HCT116 (cell line): ENCODE measurements around the gene GEMIN2. TPM values are rescaled to one million over a fixed set of nuclear protein-coding genes. Genes with fewer than 3 reads are reported as not detected.
A peak's percentile ranks its signal among the peaks of the same experiment; 100 is the strongest.
"Not testable (repeated sequence)": the region's sequence is repeated elsewhere in the genome, so short reads cannot be mapped to it uniquely, and the experiment has no call there.

ENCODE experiments used
- ATAC-seq: fragments of 200-7000 bp; cut with Tn5 transposase; 2 replicates; pipeline ENCODE4 v1.9.1; 2020; ENCODE audit warnings: mild to moderate bottlenecking, moderate library complexity
- BruUV-seq: library from RNA; stranded (reverse); fragments of 400-500 nt; replicated peaks from 2 replicates; lab custom pipeline; 2021; lab: Mats Ljungman, UMichigan
- CTCF ChIA-PET: fragments of 300-600 bp; sonication (Branson Sonifier 250); formaldehyde crosslinking; loops from one replicate; lab custom pipeline; 2021; ENCODE audit warnings: antibody characterized with exemption; lab: Charles Lee
- POLR2A ChIA-PET: fragments of 300-600, 350-600 bp; sonication (Branson Sonifier 250); formaldehyde crosslinking; loops from one replicate; lab custom pipeline; 2021; ENCODE audit warnings: antibody characterized with exemption; lab: Charles Lee
- RAD21 ChIA-PET, 2 experiments: fragments of 300-600 bp; sonication (Branson Sonifier 250); formaldehyde crosslinking; loops; one replicate each; lab custom pipeline; 2023; ENCODE audit warnings: low total read pairs in 2 of 2; ENCODE audit not compliant: uncharacterized antibody in 2 of 2, unreplicated experiment in 2 of 2, low non-redundant PET in 1 of 2; lab: Charles Lee
- DNase-seq: peaks from one replicate; pipeline ENCODE4 v3.0.0-alpha.2; 2010; ENCODE audit warnings: low read depth, low spot score
- H2AFZ ChIP-seq: fragments of 200-600 bp; shearing (Covaris generic), sonication (generic); 2 replicates; pipeline ENCODE4 v1.6.1; 2017; ENCODE audit warnings: low read depth, mixed run types, mixed read lengths, antibody characterized with exemption, low read length; ENCODE audit not compliant: poor library complexity, severe bottlenecking
- H3K27ac ChIP-seq: 2 replicates; pipeline ENCODE4 v1.5.1; 2012; ENCODE audit warnings: low read depth, low read length
- H3K27me3 ChIP-seq: fragments of 200-600 bp; sonication (generic); 2 replicates; pipeline ENCODE4 v1.6.1; 2016; ENCODE audit warnings: mixed run types, low read length, mixed read lengths; ENCODE audit not compliant: insufficient read depth
- H3K36me3 ChIP-seq, 2 experiments: fragments of 200-500 bp in 1 of 2; fragments of 200-600 bp in 1 of 2; sonication (Bioruptor generic) in 1 of 2; sonication (generic) in 1 of 2; 2 replicates each; pipeline versions ENCODE4 v1.5.1 to v1.6.1; 2014 to 2016; ENCODE audit warnings: low read length in 2 of 2, inconsistent platforms in 1 of 2, mixed read lengths in 1 of 2, mixed run types in 1 of 2; ENCODE audit not compliant: insufficient read depth in 2 of 2, control insufficient read depth in 1 of 2
- H3K4me1 ChIP-seq, 2 experiments: fragments of 200-600 bp in 1 of 2; sonication (generic) in 1 of 2; 2 replicates each; pipeline versions ENCODE4 v1.5.1 to v1.6.1; 2012 to 2017; ENCODE audit warnings: low read length in 2 of 2, inconsistent platforms in 1 of 2, mild to moderate bottlenecking in 1 of 2, mixed read lengths in 1 of 2, mixed run types in 1 of 2, moderate library complexity in 1 of 2; ENCODE audit not compliant: insufficient read depth in 2 of 2, control insufficient read depth in 1 of 2
- H3K4me2 ChIP-seq: fragments of 200-600 bp; sonication (generic); 2 replicates; pipeline ENCODE4 v1.6.1; 2017; ENCODE audit warnings: mixed run types, low read length, mixed read lengths
- H3K4me3 ChIP-seq, 2 experiments: fragments of 200-600 bp in 1 of 2; sonication (generic) in 1 of 2; replicated peaks in 1 of 2; 2 replicates each; pipeline ENCODE4 v1.5.1; 2011 to 2016; ENCODE audit warnings: low read length in 2 of 2, control low read depth in 1 of 2, low read depth in 1 of 2, mild to moderate bottlenecking in 1 of 2, mixed read lengths in 1 of 2, mixed run types in 1 of 2
- H3K79me2 ChIP-seq: fragments of 200-600 bp; sonication (generic); 2 replicates; pipeline ENCODE4 v1.6.1; 2017; ENCODE audit warnings: mild to moderate bottlenecking, mixed run types, low read length, moderate library complexity, mixed read lengths; ENCODE audit not compliant: insufficient read depth
- H3K9ac ChIP-seq: fragments of 200-600 bp; sonication (generic); 2 replicates; pipeline ENCODE4 v1.6.1; 2016; ENCODE audit warnings: low read length, mixed read lengths
- H3K9me2 ChIP-seq: fragments of 200-600 bp; sonication (generic), shearing (Covaris generic); 2 replicates; pipeline ENCODE4 v1.6.1; 2017; ENCODE audit warnings: mixed run types, mild to moderate bottlenecking, moderate library complexity; ENCODE audit not compliant: insufficient read depth
- H3K9me3 ChIP-seq, 2 experiments: fragments of 200-500 bp in 1 of 2; fragments of 200-600 bp in 1 of 2; sonication (Bioruptor generic) in 1 of 2; sonication (generic) in 1 of 2; 2 replicates each; pipeline ENCODE4 v1.6.1; 2014 to 2017; ENCODE audit warnings: low read length in 2 of 2, mixed read lengths in 2 of 2, inconsistent platforms in 1 of 2, low read depth in 1 of 2, mild to moderate bottlenecking in 1 of 2, mixed run types in 1 of 2, moderate library complexity in 1 of 2; ENCODE audit not compliant: control insufficient read depth in 1 of 2, insufficient read depth in 1 of 2
- H4K20me1 ChIP-seq: fragments of 200-600 bp; sonication (generic), shearing (Covaris generic); 2 replicates; pipeline ENCODE4 v1.6.1; 2017; ENCODE audit warnings: mixed run types, mild to moderate bottlenecking, moderate library complexity; ENCODE audit not compliant: insufficient read depth
- CBX3 ChIP-seq: IDR thresholded peaks from 2 replicates; pipeline ENCODE4 v1.6.1; 2012; ENCODE audit warnings: low read depth
- CEBPB ChIP-seq: IDR thresholded peaks from 2 replicates; pipeline ENCODE4 v1.6.1; 2012; ENCODE audit warnings: low read depth
- EGR1 ChIP-seq: IDR thresholded peaks from 2 replicates; pipeline ENCODE4 v1.6.1; 2012; ENCODE audit warnings: low read depth
- ELF1 ChIP-seq: IDR thresholded peaks from 2 replicates; pipeline ENCODE4 v1.6.1; 2012; ENCODE audit warnings: low read depth, borderline replicate concordance
- FOSL1 ChIP-seq: IDR thresholded peaks from 2 replicates; pipeline ENCODE4 v1.6.1; 2012; ENCODE audit warnings: low read depth
- POLR2A ChIP-seq: IDR thresholded peaks from 2 replicates; pipeline ENCODE4 v1.7.0; 2011; ENCODE audit warnings: borderline replicate concordance; ENCODE audit not compliant: insufficient read depth, insufficient read length; ENCODE audit errors: extremely low read depth
- POLR2AphosphoS5 ChIP-seq: IDR thresholded peaks from 2 replicates; pipeline ENCODE4 v1.6.1; 2011; ENCODE audit warnings: mild to moderate bottlenecking, low read depth, low read length, moderate library complexity
- RAD21 ChIP-seq: IDR thresholded peaks from 2 replicates; pipeline ENCODE4 v1.6.1; 2012; ENCODE audit warnings: low read depth, mild to moderate bottlenecking
- SIN3A ChIP-seq: IDR thresholded peaks from 2 replicates; pipeline ENCODE4 v1.6.1; 2012; ENCODE audit warnings: low read depth
- SP1 ChIP-seq: IDR thresholded peaks from 2 replicates; pipeline ENCODE4 v1.6.1; 2012; ENCODE audit warnings: low read depth
- SRF ChIP-seq: IDR thresholded peaks from 2 replicates; pipeline ENCODE4 v1.6.1; 2012; ENCODE audit warnings: low read depth
- TCF7L2 ChIP-seq: IDR thresholded peaks from 2 replicates; pipeline ENCODE4 v1.7.0; 2011; ENCODE audit warnings: borderline replicate concordance, inconsistent platforms; ENCODE audit not compliant: insufficient read depth, insufficient read length; ENCODE audit errors: extremely low read depth
- YY1 ChIP-seq: IDR thresholded peaks from 2 replicates; pipeline ENCODE4 v1.6.1; 2011; ENCODE audit warnings: low read length, low read depth, moderate library complexity, mild to moderate bottlenecking; ENCODE audit not compliant: insufficient replicate concordance; ENCODE audit errors: extremely low read depth
- ZFX ChIP-seq: fragments of 450-650 bp; IDR thresholded peaks from 2 replicates; pipeline ENCODE4 v1.6.1; 2017
- intact Hi-C: fragments of 100-400 bp; cut with micrococcal nuclease; formaldehyde crosslinking; loops from 2 replicates; pipeline ENCODE4 v1.10.0; 2022
- total RNA-seq: library from RNA; stranded (reverse); gene quantifications from one replicate; pipeline ENCODE4 v1.2.1, GENCODE V29; 2021; ENCODE audit not compliant: unreplicated experiment
- TF ChIP-seq, protein P1 (sequence below): IDR thresholded peaks from 2 replicates; pipeline ENCODE4 v1.6.1; 2012
- TF ChIP-seq, protein P2 (sequence below), 3 experiments: fragments of 200-600 bp in 1 of 3; sonication (generic) in 1 of 3; IDR thresholded peaks in 2 of 3; conservative IDR thresholded peaks in 1 of 3; 2 replicates each; pipeline ENCODE4 v1.5.1; 2012 to 2017; ENCODE audit warnings: low read depth in 2 of 3, low read length in 2 of 3, antibody characterized with exemption in 1 of 3, borderline replicate concordance in 1 of 3, control low read depth in 1 of 3, mild to moderate bottlenecking in 1 of 3, mixed read lengths in 1 of 3, mixed run types in 1 of 3, moderate library complexity in 1 of 3; ENCODE audit not compliant: insufficient read depth in 1 of 3

The GEMIN2 gene
- total RNA-seq, 1 experiment from 2014 or later: 27.3 TPM

DNA sequence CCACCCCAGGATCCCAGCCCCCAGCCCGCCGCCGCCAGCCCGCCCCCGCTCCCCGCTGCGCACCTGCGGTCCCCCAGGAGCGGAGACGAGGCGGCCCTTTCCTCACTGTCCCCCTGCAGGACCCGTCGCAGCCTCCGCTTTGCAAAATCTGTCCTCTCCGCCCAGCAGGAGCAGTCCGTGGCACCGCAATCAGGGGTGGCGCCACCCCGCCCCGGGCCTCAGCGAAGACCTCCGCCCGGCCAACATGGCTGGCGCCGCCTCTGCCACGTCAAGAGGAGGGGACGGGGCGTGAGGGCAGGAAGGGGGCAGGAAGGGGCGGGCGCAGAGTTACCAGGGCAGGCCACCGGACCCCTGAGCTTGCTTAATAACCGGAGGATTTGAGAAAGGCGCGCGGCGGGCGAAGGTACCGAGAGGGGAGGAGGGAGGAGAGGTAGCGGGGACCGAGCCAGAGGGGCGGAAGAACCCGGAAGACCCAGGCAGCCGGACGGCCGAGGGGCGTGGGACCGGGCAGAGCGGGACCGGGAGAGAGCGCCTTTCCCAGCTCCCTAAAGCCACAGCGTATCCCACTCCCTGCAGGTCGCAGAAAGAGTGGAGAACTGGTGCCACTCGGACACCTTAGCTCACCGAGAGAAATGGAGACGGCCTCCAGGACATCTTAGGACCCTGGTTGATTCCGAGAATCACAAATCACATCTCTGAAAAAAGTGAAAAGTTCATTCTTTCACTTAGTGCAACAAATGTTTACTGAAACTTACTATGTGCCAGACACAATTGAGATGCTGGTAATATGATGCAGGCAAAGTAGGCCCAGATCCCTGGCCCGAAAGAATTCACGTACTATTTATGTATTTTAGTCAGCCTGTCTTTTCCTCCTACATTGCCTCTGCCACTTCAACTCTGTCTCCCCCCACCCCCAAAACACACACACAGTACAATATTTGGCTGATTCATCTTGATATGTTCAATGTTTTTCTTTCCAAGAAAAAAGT, 10.9 kb upstream of the GEMIN2 start, which contains the start of gene SEC23A:
Gene SEC23A (minus strand): TSS at position 267 of the 989 bp plus-strand sequence. CDS start 7,117 bp downstream, outside the sequence.
- DNase-seq: peak; percentile 47
- ATAC-seq: peak; percentile 92
- Histone ChIP-seq H3K4me3 (peak within 1 kb of the TSS; percentile 73 to 78), H3K27me3 (no peaks in the 10 kb centered on the region), H4K20me1 (no peaks in the 10 kb centered on the region), H3K9ac (peak within 1 kb of the TSS; percentile 80), H3K79me2 (peaks cover 53% of the 10 kb centered on the region), H3K9me2 (no peaks in the 10 kb centered on the region), H3K27ac (peak within 1 kb of the TSS; percentile 79), H3K4me1 (peaks cover 6 to 21% of the 10 kb centered on the region in 2 experiments; a peak in 2 of 4 replicates), H3K4me2 (peak within 1 kb of the TSS; percentile 82), H2AFZ (no peak within 1 kb of the TSS), H3K36me3 (no peaks in the 10 kb centered on the region), H3K9me3 (no peaks in the 10 kb centered on the region)
- BruUV-seq: TSS peak; percentile 90
- TF ChIP-seq EGR1: peak; percentile 57; the same call in 1 of the 2 replicates
- no peak; the same call in 1 of the 2 replicates for TF ChIP-seq SRF
- no peak for TF ChIP-seq CEBPB
- TF ChIP-seq ZFX: peak; percentile 59; the same call in 1 of the 2 replicates
- TF ChIP-seq TCF7L2: no peak
- TF ChIP-seq, protein P1, sequence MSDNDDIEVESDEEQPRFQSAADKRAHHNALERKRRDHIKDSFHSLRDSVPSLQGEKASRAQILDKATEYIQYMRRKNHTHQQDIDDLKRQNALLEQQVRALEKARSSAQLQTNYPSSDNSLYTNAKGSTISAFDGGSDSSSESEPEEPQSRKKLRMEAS: peak; percentile 63
- peak; percentile 88 for TF ChIP-seq POLR2AphosphoS5
- TF ChIP-seq POLR2A: peak; percentile 55
- TF ChIP-seq, protein P2, sequence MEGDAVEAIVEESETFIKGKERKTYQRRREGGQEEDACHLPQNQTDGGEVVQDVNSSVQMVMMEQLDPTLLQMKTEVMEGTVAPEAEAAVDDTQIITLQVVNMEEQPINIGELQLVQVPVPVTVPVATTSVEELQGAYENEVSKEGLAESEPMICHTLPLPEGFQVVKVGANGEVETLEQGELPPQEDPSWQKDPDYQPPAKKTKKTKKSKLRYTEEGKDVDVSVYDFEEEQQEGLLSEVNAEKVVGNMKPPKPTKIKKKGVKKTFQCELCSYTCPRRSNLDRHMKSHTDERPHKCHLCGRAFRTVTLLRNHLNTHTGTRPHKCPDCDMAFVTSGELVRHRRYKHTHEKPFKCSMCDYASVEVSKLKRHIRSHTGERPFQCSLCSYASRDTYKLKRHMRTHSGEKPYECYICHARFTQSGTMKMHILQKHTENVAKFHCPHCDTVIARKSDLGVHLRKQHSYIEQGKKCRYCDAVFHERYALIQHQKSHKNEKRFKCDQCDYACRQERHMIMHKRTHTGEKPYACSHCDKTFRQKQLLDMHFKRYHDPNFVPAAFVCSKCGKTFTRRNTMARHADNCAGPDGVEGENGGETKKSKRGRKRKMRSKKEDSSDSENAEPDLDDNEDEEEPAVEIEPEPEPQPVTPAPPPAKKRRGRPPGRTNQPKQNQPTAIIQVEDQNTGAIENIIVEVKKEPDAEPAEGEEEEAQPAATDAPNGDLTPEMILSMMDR (IDR thresholded peaks at IDR 0.05 in 2 of 3, conservative IDR thresholded peaks at IDR 0.05 in 1 of 3; ENCODE audit: borderline replicate concordance in 1 of 3, insufficient read depth in 1 of 3, low read depth in 2 of 3, low read length in 2 of 3): no peak
- no peak; the same call in 1 of the 2 replicates for TF ChIP-seq CBX3
- TF ChIP-seq ELF1: peak; percentile 56
- TF ChIP-seq YY1: peak; percentile 89
- TF ChIP-seq RAD21: no peak
- peak; percentile 55 for TF ChIP-seq SP1
- peak; percentile 84 for TF ChIP-seq SIN3A
- no peak for TF ChIP-seq FOSL1
- CTCF ChIA-PET: interaction anchor here (0.8 to 0.9 kb wide), 3 partner anchors 11 to 328 kb away, joined by 3 to 4 read pairs (median 3); partner anchors contain the start of gene GEMIN2
- intact Hi-C loops: no loop called here
- RAD21 ChIA-PET: interaction anchor here (1.0 to 1.8 kb wide), 3 partner anchors 11 to 329 kb away, joined by 3 to 4 read pairs (median 3); partner anchors contain the start of genes FBXO33 (in 1 of the 2), GEMIN2 (in 1 of the 2) and TRAPPC6B (in 1 of the 2)
- POLR2A ChIA-PET: interaction anchor here (1.1 to 3.2 kb wide), 4 partner anchors 9 to 129 kb away, joined by 4 to 19 read pairs (median 7); partner anchors contain the start of genes GEMIN2 and TRAPPC6B

DNA sequence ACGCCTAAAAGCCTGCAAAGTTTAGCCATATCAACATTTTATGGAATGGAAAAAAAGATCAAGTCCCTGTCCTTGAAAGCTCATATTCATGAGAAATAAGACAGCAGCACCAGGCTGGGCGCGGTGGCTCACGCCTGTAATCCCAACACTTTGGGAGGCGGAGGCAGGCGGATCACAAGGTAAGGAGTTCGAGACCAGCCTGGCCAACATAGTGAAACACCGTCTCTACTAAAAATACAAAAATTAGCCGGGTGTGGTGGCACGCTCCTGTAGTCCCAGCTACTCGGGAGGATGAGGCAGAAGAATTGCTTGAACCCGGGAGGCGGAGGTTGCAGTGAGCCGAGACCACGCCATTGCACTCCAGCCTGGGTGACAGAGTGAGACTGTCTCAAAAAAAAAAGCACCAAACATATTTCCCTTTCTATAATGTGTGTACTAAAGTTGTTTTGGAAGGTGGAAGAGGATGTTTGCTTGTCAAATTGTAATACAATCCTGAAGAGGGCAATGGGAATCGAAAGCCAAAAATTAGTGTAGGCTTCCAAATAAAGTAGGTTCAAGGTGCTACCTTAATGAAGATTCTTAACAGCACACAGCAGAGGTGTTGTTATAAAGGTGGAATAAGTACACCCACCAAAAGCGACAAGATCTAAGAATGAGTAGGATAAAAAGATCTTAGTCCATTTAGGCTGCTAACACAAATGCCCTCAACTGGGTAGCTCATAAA, 9.9 kb upstream of the GEMIN2 start:
- H3K79me2 ChIP-seq: peaks cover 44% of the 10 kb centered on the region
- H3K36me3 ChIP-seq, DNase-seq, BruUV-seq, intact Hi-C loops, H3K9me2 ChIP-seq, RAD21 ChIA-PET, H3K9me3 ChIP-seq, ATAC-seq, H3K27me3 ChIP-seq, H2AFZ ChIP-seq, H4K20me1 ChIP-seq: not testable (repeated sequence)
- peaks cover 6 to 21% of the 10 kb centered on the region in 2 experiments; a peak in 2 of 4 replicates for H3K4me1 ChIP-seq
- peak overlapping the region; percentile 73 to 78 for H3K4me3 ChIP-seq
- CTCF ChIA-PET: interaction anchor here (0.9 kb wide), 1 partner anchor 10 kb away, joined by 3 read pairs; the partner anchor contains the start of gene GEMIN2
- POLR2A ChIA-PET: interaction anchor here (1.3 to 3.2 kb wide), 2 partner anchors 10 to 128 kb away, joined by 4 to 19 read pairs; partner anchors contain the start of gene GEMIN2
- H3K4me2 ChIP-seq: peak overlapping the region; percentile 82
- peak overlapping the region; percentile 79 for H3K27ac ChIP-seq
- peak overlapping the region; percentile 80 for H3K9ac ChIP-seq
